Measurements from ENCODE around the gene DENND4A.
"Not testable (repeated sequence)": the region's sequence is repeated elsewhere in the genome, so short reads cannot be mapped to it uniquely, and the experiment has no call there.

GRCh38 chr15:65814271-65814670 lies 22.2 kb upstream of the DENND4A start:
- not testable (repeated sequence) for TF ChIP-seq CTCF (IDR thresholded peaks at IDR 0.05; ENCODE audit: insufficient read depth, low read length, poor library complexity, severe bottlenecking); EZH2phosphoT487 (conservative IDR thresholded peaks at IDR 0.05; ENCODE audit: low read length)
